ENCODE measurements around the gene MRPL12. TPM values are rescaled to one million over a fixed set of nuclear protein-coding genes. Genes with fewer than 3 reads are reported as not detected.

The MRPL12 gene
- total RNA-seq, 1 experiment from 2014 or later: 108 TPM

GRCh38 chr17:81715107-81715871 is 12.1 kb downstream of the MRPL12 start:
- intact Hi-C loops (cut with micrococcal nuclease): no loop called here
- Histone ChIP-seq H3K4me1 (ENCODE audit: insufficient read depth, low read length) (peaks cover 32% of the 10 kb centered on the region), H3F3A (ENCODE audit: low read length, unreplicated experiment) (peaks cover 8% of the 10 kb centered on the region), H4K20me1 (ENCODE audit: low read length) (no peaks in the 10 kb centered on the region), H2AFZ (ENCODE audit: low read length) (no peak overlapping the region), H3K4me3 (ENCODE audit: low read length) (no peak overlapping the region), H3K36me3 (ENCODE audit: low read depth, low read length) (peaks cover 6% of the 10 kb centered on the region; the same call in 1 of the 2 replicates), H3K27ac (ENCODE audit: low read length) (no peak overlapping the region), H3K79me2 (ENCODE audit: low read length) (peaks cover 33% of the 10 kb centered on the region), H3K9me2 (replicated peaks; ENCODE audit: low read length) (no peaks in the 10 kb centered on the region), H3K9me3 (ENCODE audit: low read length) (no peaks in the 10 kb centered on the region), H3K27me3 (ENCODE audit: low read length) (no peaks in the 10 kb centered on the region), H3K9ac (ENCODE audit: low read length) (no peak overlapping the region), H3K4me2 (ENCODE audit: low read length) (no peak overlapping the region)
- CTCF ChIA-PET: no interaction called here
- TF ChIP-seq EZH2 (IDR thresholded peaks at IDR 0.05; ENCODE audit: low read length, unreplicated experiment) (no peak), EZH2phosphoT487 (IDR thresholded peaks at IDR 0.05; ENCODE audit: borderline replicate concordance, low read length) (no peak), CTCF (conservative IDR thresholded peaks at IDR 0.05; ENCODE audit: low read depth, low read length) (no peak)
- POLR2A ChIA-PET (ENCODE audit: unreplicated experiment): no interaction called here
- DNase-seq (no peak), ATAC-seq (no peak)
- no TSS peak for BruUV-seq (replicated peaks)

- no peaks in the 10 kb centered on the region for H3K27me3 ChIP-seq (ENCODE audit: low read length)
- intact Hi-C loops (cut with micrococcal nuclease): no loop called here
- no peak overlapping the region for H2AFZ ChIP-seq (ENCODE audit: low read length)
These were observed 12.9 kb downstream of the MRPL12 start for GRCh38 chr17:81715872-81716673.

More at GRCh38 chr17:81715872-81716673, 12.9 kb downstream of the MRPL12 start:
- ChIA-PET POLR2A (ENCODE audit: unreplicated experiment) (no interaction called here), CTCF (no interaction called here)
- no peaks in the 10 kb centered on the region for H4K20me1 ChIP-seq (ENCODE audit: low read length)
- peaks cover 4% of the 10 kb centered on the region for H3F3A ChIP-seq (ENCODE audit: low read length, unreplicated experiment)
- H3K36me3 ChIP-seq (ENCODE audit: low read depth, low read length): peaks cover 6% of the 10 kb centered on the region; the same call in 1 of the 2 replicates
- H3K4me2 ChIP-seq (ENCODE audit: low read length): no peak overlapping the region
- no peak overlapping the region for H3K4me3 ChIP-seq (ENCODE audit: low read length)
- no peaks in the 10 kb centered on the region for H3K9me3 ChIP-seq (ENCODE audit: low read length)
- no TSS peak for BruUV-seq (replicated peaks)
- peaks cover 33% of the 10 kb centered on the region for H3K79me2 ChIP-seq (ENCODE audit: low read length)
- no peak overlapping the region for H3K9ac ChIP-seq (ENCODE audit: low read length)
- DNase-seq (no peak), ATAC-seq (no peak)
- no peak for TF ChIP-seq EZH2 (IDR thresholded peaks at IDR 0.05; ENCODE audit: low read length, unreplicated experiment)
- TF ChIP-seq EZH2phosphoT487 (IDR thresholded peaks at IDR 0.05; ENCODE audit: borderline replicate concordance, low read length): no peak
- TF ChIP-seq CTCF (conservative IDR thresholded peaks at IDR 0.05; ENCODE audit: low read depth, low read length): no peak
- H3K9me2 ChIP-seq (replicated peaks; ENCODE audit: low read length): no peaks in the 10 kb centered on the region
- no peak overlapping the region for H3K27ac ChIP-seq (ENCODE audit: low read length)
- H3K4me1 ChIP-seq (ENCODE audit: insufficient read depth, low read length): peaks cover 24% of the 10 kb centered on the region

All from PC-3 (cell line).